Nephron progenitor cell (in vitro differentiated cells): ENCODE data around the gene NAPB.
"Not testable (repeated sequence)": the region's sequence is repeated elsewhere in the genome, so short reads cannot be mapped to it uniquely, and the experiment has no call there.

ENCODE experiments used
- DNase-seq: peaks from one replicate; pipeline ENCODE4 v3.0.0; 2021
- H3K27ac Mint-ChIP-seq: 2 replicates; pipeline ENCODE4 v1.8.0; 2021; ENCODE audit warnings: mild to moderate bottlenecking, moderate library complexity, mixed read lengths
- H3K27me3 Mint-ChIP-seq: 2 replicates; pipeline ENCODE4 v1.8.0; 2021; ENCODE audit warnings: mild to moderate bottlenecking, low read depth, mixed read lengths; ENCODE audit not compliant: poor library complexity
- H3K36me3 Mint-ChIP-seq: 2 replicates; pipeline ENCODE4 v1.8.0; 2021; ENCODE audit warnings: low read depth, mixed read lengths
- H3K4me1 Mint-ChIP-seq: 2 replicates; pipeline ENCODE4 v1.8.0; 2021; ENCODE audit warnings: mixed read lengths
- H3K4me3 Mint-ChIP-seq: 2 replicates; pipeline ENCODE4 v1.8.0; 2021; ENCODE audit warnings: mild to moderate bottlenecking, moderate library complexity, mixed read lengths
- H3K9me3 Mint-ChIP-seq: 2 replicates; pipeline ENCODE4 v1.8.0; 2021; ENCODE audit warnings: mild to moderate bottlenecking, moderate library complexity, mixed read lengths
- TF ChIP-seq, protein P1 (sequence below): fragments of 200-600 bp; sonication (generic); IDR thresholded peaks from 2 replicates; pipeline ENCODE4 v1.5.0; 2021; ENCODE audit warnings: antibody characterized with exemption

NAPB gene

DNA sequence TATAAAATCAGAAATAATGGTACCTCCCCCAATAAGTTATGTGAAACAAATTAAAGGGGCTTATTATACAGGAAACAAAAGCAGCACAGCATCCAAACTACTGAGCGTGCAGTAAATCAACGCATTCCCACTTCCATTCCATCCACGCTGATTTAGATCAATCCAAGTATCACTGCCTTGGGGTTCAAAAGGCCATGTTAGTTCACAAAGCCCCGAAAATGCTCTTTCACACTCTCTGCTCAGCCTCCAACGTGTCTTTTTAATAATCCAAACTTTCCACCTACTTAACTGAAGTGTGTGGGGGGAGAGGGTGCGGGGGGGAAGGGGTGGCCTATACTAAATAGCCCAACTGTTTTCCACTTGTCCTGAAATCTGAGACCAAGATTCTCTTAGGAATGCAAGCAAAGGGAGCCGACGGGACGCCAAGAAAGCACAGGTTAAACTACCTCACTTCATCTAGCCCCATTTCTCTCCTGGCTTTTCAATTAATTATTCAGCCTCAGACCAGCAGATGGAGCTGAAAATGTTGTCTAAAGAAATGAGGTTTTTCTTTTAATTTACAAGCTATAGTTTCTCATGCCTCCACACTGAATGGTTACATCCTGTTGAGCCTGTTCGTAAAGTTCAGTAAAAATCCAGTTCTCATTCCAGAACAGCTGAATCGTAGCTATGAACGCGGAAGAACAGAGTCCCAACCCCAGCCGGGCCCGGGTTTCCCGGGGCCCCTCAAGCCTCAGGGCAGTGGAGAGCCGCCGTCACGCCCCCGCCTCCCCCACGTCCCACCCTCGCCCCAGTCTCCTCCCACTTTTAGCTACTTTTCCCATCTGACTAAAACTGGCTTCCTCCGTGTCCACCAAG, 71.7 kb downstream of the NAPB start:
- peak; percentile 26 for DNase-seq
- no peaks in the 10 kb centered on the region for H3K9me3 Mint-ChIP-seq
- peak overlapping the region; percentile 100 for H3K27ac Mint-ChIP-seq
- peaks cover 56% of the 10 kb centered on the region for H3K4me1 Mint-ChIP-seq
- TF ChIP-seq, protein P1, sequence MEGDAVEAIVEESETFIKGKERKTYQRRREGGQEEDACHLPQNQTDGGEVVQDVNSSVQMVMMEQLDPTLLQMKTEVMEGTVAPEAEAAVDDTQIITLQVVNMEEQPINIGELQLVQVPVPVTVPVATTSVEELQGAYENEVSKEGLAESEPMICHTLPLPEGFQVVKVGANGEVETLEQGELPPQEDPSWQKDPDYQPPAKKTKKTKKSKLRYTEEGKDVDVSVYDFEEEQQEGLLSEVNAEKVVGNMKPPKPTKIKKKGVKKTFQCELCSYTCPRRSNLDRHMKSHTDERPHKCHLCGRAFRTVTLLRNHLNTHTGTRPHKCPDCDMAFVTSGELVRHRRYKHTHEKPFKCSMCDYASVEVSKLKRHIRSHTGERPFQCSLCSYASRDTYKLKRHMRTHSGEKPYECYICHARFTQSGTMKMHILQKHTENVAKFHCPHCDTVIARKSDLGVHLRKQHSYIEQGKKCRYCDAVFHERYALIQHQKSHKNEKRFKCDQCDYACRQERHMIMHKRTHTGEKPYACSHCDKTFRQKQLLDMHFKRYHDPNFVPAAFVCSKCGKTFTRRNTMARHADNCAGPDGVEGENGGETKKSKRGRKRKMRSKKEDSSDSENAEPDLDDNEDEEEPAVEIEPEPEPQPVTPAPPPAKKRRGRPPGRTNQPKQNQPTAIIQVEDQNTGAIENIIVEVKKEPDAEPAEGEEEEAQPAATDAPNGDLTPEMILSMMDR = no peak
- H3K27me3 Mint-ChIP-seq = peaks cover 3% of the 10 kb centered on the region
- peak overlapping the region; percentile 87 for H3K4me3 Mint-ChIP-seq
- H3K36me3 Mint-ChIP-seq = peaks cover 2% of the 10 kb centered on the region

DNA sequence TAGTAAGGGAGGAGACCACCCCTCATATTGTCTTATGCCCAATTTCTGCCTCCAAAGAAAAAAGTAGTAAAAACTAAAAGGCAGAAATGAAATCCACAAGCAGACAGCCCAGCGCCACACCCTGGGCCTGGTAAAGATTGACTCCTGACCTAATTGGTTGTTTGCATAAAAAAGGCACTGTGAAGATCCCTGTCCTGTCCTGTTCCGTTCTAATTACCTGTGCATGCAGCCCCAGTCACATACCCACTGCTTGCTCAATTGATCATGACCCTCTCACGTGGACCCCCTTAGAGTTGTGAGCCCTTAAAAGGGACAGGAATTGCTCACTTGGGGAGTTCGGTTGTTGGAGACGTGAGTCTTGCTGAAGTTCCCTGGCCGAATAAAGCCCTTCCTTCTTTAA, 72.8 kb downstream of the NAPB start:
- H3K4me3 Mint-ChIP-seq = peak overlapping the region; percentile 44
- not testable (repeated sequence) for H3K27me3 Mint-ChIP-seq, H3K36me3 Mint-ChIP-seq, DNase-seq, H3K9me3 Mint-ChIP-seq
- H3K27ac Mint-ChIP-seq = peak overlapping the region; percentile 72
- peaks cover 62% of the 10 kb centered on the region for H3K4me1 Mint-ChIP-seq

DNA sequence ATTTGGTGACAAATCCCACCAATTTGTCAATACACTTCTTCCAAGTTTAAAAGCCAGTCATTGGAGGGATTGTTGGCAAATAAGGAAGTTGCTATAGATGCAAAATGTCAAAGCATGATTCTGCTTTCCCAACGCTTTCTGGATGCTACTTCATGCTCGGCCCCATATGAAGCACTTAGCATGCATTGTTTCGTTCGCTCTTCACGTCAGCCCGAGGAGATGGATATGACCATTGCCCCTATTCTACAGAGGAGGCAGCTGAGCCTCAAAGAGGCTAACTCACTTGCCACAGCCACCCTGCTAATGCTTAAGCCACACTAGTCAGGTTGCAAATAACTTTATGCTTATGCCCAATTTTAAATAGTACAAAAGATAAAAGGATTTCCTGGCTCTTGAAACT, 73.5 kb downstream of the NAPB start:
- no peaks in the 10 kb centered on the region for H3K9me3 Mint-ChIP-seq
- peak overlapping the region; percentile 6 for H3K27ac Mint-ChIP-seq
- TF ChIP-seq, protein P1 = no peak
- DNase-seq = no peak
- H3K36me3 Mint-ChIP-seq = no peaks in the 10 kb centered on the region
- no peak overlapping the region for H3K4me3 Mint-ChIP-seq
- peaks cover 3% of the 10 kb centered on the region for H3K27me3 Mint-ChIP-seq
- peaks cover 59% of the 10 kb centered on the region for H3K4me1 Mint-ChIP-seq

DNA sequence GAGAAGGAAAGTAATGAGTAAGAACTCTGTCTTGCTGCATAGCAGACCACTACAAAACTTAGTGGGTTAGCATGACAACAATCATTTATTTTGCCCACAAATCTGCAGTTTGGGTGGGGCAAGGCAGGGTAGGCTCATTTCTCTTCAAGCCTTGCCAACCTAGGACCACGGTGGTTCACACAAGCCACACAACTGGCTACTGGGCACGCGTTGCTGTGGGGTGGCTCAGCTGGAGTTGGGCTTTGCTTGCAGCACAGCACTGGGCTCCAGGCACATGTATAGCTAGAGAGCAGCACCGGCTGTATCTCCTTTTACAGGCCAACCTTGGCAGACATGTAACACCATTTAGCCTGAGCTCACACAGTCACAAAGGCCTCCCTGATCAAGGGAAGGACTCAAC, 75.3 kb downstream of the NAPB start:
- H3K9me3 Mint-ChIP-seq = no peaks in the 10 kb centered on the region

DNA sequence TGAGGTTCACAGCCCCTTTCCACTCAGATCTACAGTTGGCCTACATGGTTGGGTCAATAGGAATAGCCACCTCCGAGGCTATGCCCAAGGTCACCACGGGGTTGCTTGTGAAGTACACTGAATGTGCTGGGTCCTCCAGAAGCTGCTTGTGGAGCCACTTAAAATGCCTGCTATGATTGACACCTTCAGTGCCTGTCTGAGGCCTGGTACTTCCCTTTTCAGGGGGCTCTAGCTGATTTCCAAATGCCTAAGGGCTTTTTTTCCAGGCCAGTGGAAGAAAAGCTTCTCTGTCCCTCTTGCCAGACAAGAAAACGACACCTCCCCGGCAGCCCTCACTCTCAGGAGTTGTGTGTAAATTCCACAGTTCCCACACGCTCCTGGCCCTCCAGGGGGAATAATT, 77.0 kb downstream of the NAPB start:
- no peaks in the 10 kb centered on the region for H3K9me3 Mint-ChIP-seq
- peaks cover 43% of the 10 kb centered on the region for H3K4me1 Mint-ChIP-seq
- DNase-seq = no peak
- no peak overlapping the region for H3K27ac Mint-ChIP-seq
- no peaks in the 10 kb centered on the region for H3K27me3 Mint-ChIP-seq
- H3K4me3 Mint-ChIP-seq = no peak overlapping the region
- no peaks in the 10 kb centered on the region for H3K36me3 Mint-ChIP-seq
- TF ChIP-seq, protein P1 = no peak

More for the DNA sequence above, 75.3 kb downstream of the NAPB start:
- no peak overlapping the region for H3K4me3 Mint-ChIP-seq
- peaks cover 3% of the 10 kb centered on the region for H3K27me3 Mint-ChIP-seq
- no peak for DNase-seq
- H3K27ac Mint-ChIP-seq = no peak overlapping the region
- peaks cover 51% of the 10 kb centered on the region for H3K4me1 Mint-ChIP-seq
- H3K36me3 Mint-ChIP-seq = no peaks in the 10 kb centered on the region
- TF ChIP-seq, protein P1 = no peak

DNA sequence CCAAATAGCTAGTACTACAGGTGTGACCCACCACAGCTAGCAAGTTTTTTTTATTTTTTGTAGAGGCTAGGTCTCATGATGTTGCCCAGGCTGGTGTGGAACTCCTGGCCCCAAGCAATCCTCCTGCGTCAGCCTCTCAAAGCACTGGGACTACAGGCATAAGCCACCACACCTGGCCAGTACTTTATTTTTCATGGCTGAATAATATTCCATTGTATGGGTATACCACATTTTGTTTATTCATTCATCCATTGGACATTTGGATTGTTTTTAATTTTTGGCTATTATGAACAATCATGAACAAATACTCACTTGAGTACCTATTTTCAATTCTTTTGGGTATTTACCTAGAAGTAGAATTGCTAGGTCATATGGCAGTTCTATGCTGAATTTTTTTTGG, 77.7 kb downstream of the NAPB start:
- no peak for DNase-seq
- TF ChIP-seq, protein P1 = no peak
- H3K4me1 Mint-ChIP-seq = peaks cover 35% of the 10 kb centered on the region
- H3K27ac Mint-ChIP-seq = no peak overlapping the region
- no peak overlapping the region for H3K4me3 Mint-ChIP-seq
- H3K36me3 Mint-ChIP-seq = no peaks in the 10 kb centered on the region
- no peaks in the 10 kb centered on the region for H3K27me3 Mint-ChIP-seq
- no peaks in the 10 kb centered on the region for H3K9me3 Mint-ChIP-seq
